ENCODE data around the gene NNAT.

The NNAT gene

GRCh38 chr20:37513779-37514359, 7.2 kb upstream of the NNAT start:
- no peaks in the 10 kb centered on the region for H3K27me3 Mint-ChIP-seq
- H3K36me3 Mint-ChIP-seq, result peaks cover 14% of the 10 kb centered on the region
- no peaks in the 10 kb centered on the region for H3K9me3 Mint-ChIP-seq (ENCODE audit: low read depth)
- no peak overlapping the region for H3K27ac Mint-ChIP-seq
- no peak overlapping the region for H3K4me3 Mint-ChIP-seq
- peaks cover 21% of the 10 kb centered on the region for H3K4me1 Mint-ChIP-seq (ENCODE audit: low read depth)

DNA sequence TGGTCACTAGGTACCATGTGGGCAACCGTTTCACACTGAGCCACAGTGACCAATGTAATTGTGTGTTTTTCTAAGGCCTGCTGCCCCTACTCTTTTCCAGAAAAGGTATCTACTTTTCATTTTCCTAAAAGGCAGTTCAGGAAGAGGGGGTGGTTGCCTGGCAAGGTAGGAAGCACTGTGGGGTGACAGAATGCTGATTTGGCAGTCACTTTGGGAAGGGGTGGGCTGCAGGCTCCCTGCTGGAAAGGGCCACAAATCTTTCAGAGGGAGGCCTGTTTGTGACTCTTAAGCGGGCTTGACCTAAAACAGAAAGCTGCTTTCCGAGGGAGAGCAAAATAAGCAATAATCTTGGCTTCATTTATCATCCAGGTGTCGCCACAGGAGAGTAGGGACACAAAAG, 5.2 kb upstream of the NNAT start:
- H3K9me3 Mint-ChIP-seq (ENCODE audit: low read depth), result no peaks in the 10 kb centered on the region
- no peak overlapping the region for H3K27ac Mint-ChIP-seq
- peaks cover 27% of the 10 kb centered on the region for H3K4me1 Mint-ChIP-seq (ENCODE audit: low read depth)
- H3K36me3 Mint-ChIP-seq, result peaks cover 14% of the 10 kb centered on the region
- no peak overlapping the region for H3K4me3 Mint-ChIP-seq
- H3K27me3 Mint-ChIP-seq, result no peaks in the 10 kb centered on the region

- no peaks in the 10 kb centered on the region for H3K9me3 Mint-ChIP-seq (ENCODE audit: low read depth)
- no peak overlapping the region for H3K27ac Mint-ChIP-seq
- peaks cover 30% of the 10 kb centered on the region for H3K4me1 Mint-ChIP-seq (ENCODE audit: low read depth)
These were observed 4.0 kb upstream of the NNAT start for GRCh38 chr20:37516811-37517750.

GRCh38 chr20:37518059-37518458, 3.0 kb upstream of the NNAT start:
- Mint-ChIP-seq H3K36me3 (peaks cover 7% of the 10 kb centered on the region), H3K4me1 (ENCODE audit: low read depth) (peaks cover 35% of the 10 kb centered on the region), H3K9me3 (ENCODE audit: low read depth) (no peaks in the 10 kb centered on the region), H3K27ac (no peak overlapping the region), H3K4me3 (no peak overlapping the region), H3K27me3 (no peaks in the 10 kb centered on the region)

More at GRCh38 chr20:37516811-37517750, 4.0 kb upstream of the NNAT start:
- Mint-ChIP-seq H3K4me3 (no peak overlapping the region), H3K27me3 (no peaks in the 10 kb centered on the region), H3K36me3 (peaks cover 8% of the 10 kb centered on the region)

- Mint-ChIP-seq H3K27me3 (no peaks in the 10 kb centered on the region), H3K36me3 (peaks cover 7% of the 10 kb centered on the region), H3K4me1 (ENCODE audit: low read depth) (peaks cover 43% of the 10 kb centered on the region), H3K9me3 (ENCODE audit: low read depth) (no peaks in the 10 kb centered on the region), H3K4me3 (no peak overlapping the region), H3K27ac (no peak overlapping the region)
These were observed 2.2 kb upstream of the NNAT start for GRCh38 chr20:37518606-37519507.

GRCh38 chr20:37519508-37520418, 1.3 kb upstream of the NNAT start:
- Mint-ChIP-seq H3K36me3 (peaks cover 4% of the 10 kb centered on the region), H3K4me3 (peak overlapping the region; percentile 61), H3K27ac (no peak overlapping the region), H3K9me3 (ENCODE audit: low read depth) (no peaks in the 10 kb centered on the region), H3K27me3 (no peaks in the 10 kb centered on the region), H3K4me1 (ENCODE audit: low read depth) (peaks cover 48% of the 10 kb centered on the region)

DNA sequence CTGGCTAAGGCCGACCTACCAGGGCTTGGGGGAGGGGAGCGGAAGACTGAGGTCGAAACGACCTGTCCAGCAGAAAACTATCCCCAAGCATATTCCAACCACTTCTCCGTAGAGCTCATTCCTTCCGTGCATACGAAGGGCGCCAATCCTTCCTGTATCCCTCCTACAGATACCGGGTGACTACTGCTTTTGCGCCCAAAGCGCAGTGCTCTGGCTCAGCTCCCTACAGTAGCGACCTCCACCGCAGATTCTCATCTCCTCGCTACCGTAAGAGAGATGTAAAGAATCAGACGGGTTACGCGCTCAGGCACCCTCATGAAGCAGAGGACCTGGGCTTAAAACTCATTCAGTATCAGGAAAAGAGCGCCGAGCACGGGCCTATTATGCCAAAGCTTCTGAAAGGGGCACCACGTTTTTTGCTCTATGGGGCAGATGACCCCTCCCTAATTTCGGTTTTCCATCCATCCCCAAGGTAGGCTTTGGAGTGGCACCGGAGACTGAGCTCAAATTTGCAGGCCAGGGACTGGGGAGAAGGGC, 563 bp upstream of the NNAT start:
- no peaks in the 10 kb centered on the region for H3K27me3 Mint-ChIP-seq
- H3K4me1 Mint-ChIP-seq (ENCODE audit: low read depth), result peaks cover 52% of the 10 kb centered on the region
- peak overlapping the region; percentile 61 for H3K4me3 Mint-ChIP-seq
- no peaks in the 10 kb centered on the region for H3K9me3 Mint-ChIP-seq (ENCODE audit: low read depth)
- peaks cover 4% of the 10 kb centered on the region for H3K36me3 Mint-ChIP-seq
- H3K27ac Mint-ChIP-seq, result no peak overlapping the region

- H3K9me3 Mint-ChIP-seq (ENCODE audit: low read depth), result no peaks in the 10 kb centered on the region
- no peaks in the 10 kb centered on the region for H3K27me3 Mint-ChIP-seq
- H3K4me1 Mint-ChIP-seq (ENCODE audit: low read depth), result peaks cover 60% of the 10 kb centered on the region
- H3K27ac Mint-ChIP-seq, result no peak overlapping the region
- H3K36me3 Mint-ChIP-seq, result peaks cover 2% of the 10 kb centered on the region
- no peak overlapping the region for H3K4me3 Mint-ChIP-seq
These were observed 1.4 kb downstream of the NNAT start for GRCh38 chr20:37522260-37523011.

DNA sequence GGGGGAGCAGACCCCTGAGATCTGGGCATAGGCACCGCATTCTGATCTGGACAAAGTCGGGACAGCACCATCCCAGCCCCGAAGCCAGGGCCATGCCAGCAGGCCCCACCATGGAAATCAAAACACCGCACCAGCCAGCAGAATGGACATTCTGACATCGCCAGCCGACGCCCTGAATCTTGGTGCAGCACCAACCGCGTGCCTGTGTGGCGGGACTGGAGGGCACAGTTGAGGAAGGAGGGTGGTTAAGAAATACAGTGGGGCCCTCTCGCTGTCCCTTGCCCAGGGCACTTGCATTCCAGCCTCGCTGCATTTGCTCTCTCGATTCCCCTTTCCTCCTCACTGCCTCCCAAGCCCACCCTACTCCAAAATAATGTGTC, 2.0 kb downstream of the NNAT start:
- H3K36me3 Mint-ChIP-seq, result peaks cover 2% of the 10 kb centered on the region
- no peak overlapping the region for H3K4me3 Mint-ChIP-seq
- no peaks in the 10 kb centered on the region for H3K9me3 Mint-ChIP-seq (ENCODE audit: low read depth)
- no peaks in the 10 kb centered on the region for H3K27me3 Mint-ChIP-seq
- H3K4me1 Mint-ChIP-seq (ENCODE audit: low read depth), result peaks cover 55% of the 10 kb centered on the region
- H3K27ac Mint-ChIP-seq, result no peak overlapping the region

GRCh38 chr20:37523911-37524700, 3.1 kb downstream of the NNAT start:
- Mint-ChIP-seq H3K27me3 (no peaks in the 10 kb centered on the region), H3K4me3 (peak overlapping the region; percentile 14), H3K4me1 (ENCODE audit: low read depth) (peaks cover 56% of the 10 kb centered on the region), H3K27ac (peak overlapping the region; percentile 72), H3K9me3 (ENCODE audit: low read depth) (no peaks in the 10 kb centered on the region), H3K36me3 (no peaks in the 10 kb centered on the region)

- Mint-ChIP-seq H3K4me3 (peak overlapping the region; percentile 85), H3K27ac (peak overlapping the region; percentile 3), H3K4me1 (ENCODE audit: low read depth) (peaks cover 56% of the 10 kb centered on the region), H3K36me3 (no peaks in the 10 kb centered on the region), H3K9me3 (ENCODE audit: low read depth) (no peaks in the 10 kb centered on the region), H3K27me3 (no peaks in the 10 kb centered on the region)
These were observed 4.0 kb downstream of the NNAT start for GRCh38 chr20:37524859-37525708.

- Mint-ChIP-seq H3K4me1 (ENCODE audit: low read depth) (peaks cover 51% of the 10 kb centered on the region), H3K4me3 (peak overlapping the region; percentile 85), H3K9me3 (ENCODE audit: low read depth) (no peaks in the 10 kb centered on the region), H3K27me3 (no peaks in the 10 kb centered on the region), H3K27ac (no peak overlapping the region), H3K36me3 (no peaks in the 10 kb centered on the region)
These were observed 4.8 kb downstream of the NNAT start for GRCh38 chr20:37525810-37526209.

Measured in activated naive CD8-positive, alpha-beta T cell (primary cell).